HepG2 (cell line): ENCODE data around the gene KDM4B. TPM values are rescaled to one million over a fixed set of nuclear protein-coding genes. Genes with fewer than 3 reads are reported as not detected.

ENCODE experiments used
- polyA plus RNA-seq, 8 experiments: library from polyadenylated mRNA; depleted of rRNA in 3 of 8; stranded (reverse) in 7 of 8; unstranded in 1 of 8; fragments of >200 nt; fragmentation: Illumina TruSeq in 4 of 8; extraction: Trizol in 4 of 8; gene quantifications; 2 replicates each; pipeline versions ENCODE4 v1.2.1 to v1.2.3, GENCODE V29; 2011 to 2016; ENCODE audit warnings: low read depth in 4 of 8, missing spikeins in 1 of 8, mixed read lengths in 1 of 8; ENCODE audit not compliant: insufficient read depth in 1 of 8
- total RNA-seq, 5 experiments: library from RNA; depleted of rRNA; stranded (reverse); fragments of >200 nt; fragmentation: Illumina TruSeq; extraction: Trizol; gene quantifications; 2 replicates each; pipeline ENCODE4 v1.2.3, GENCODE V29; 2016; ENCODE audit warnings: low read depth in 1 of 5
- TF ChIP-seq, protein P1 (sequence below): sonication (generic); formaldehyde crosslinking; IDR thresholded peaks from 2 replicates; pipeline ENCODE4 v1.4.0; 2020; ENCODE audit warnings: mild to moderate bottlenecking, missing genetic modification reagents
- TF ChIP-seq, protein P2 (sequence below): sonication (generic); formaldehyde crosslinking; conservative IDR thresholded peaks from 2 replicates; pipeline ENCODE4 v1.4.0; 2020; ENCODE audit warnings: missing genetic modification reagents

KDM4B gene
- total and polyA plus RNA-seq, 2 of the 13 experiments (the other 11 are each of a cell fraction or from before 2014, with no cell fraction given): 4.9 to 14.6 TPM

DNA sequence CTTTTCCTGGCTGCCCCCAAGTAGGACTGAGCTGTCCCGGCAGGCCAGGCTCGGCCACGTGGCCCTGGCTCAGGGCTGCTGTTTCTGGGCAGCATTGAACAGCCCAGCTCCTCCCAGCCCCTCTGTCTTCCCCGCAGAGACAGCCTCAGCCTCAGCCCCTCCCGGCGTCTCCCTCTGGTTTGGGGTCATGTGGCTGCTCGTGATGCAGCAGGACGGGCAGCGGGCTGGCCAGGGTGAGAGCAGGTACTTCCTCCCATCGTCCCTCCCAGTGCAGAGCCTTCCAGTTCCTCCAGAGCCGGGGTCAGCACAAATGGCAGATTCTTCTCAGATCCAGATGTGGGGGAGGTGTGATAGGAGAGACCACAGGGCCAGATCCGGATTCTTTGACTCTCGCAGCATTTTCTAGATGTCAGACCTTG, 114.6 kb downstream of the KDM4B start (continued):
- TF ChIP-seq, protein P1, sequence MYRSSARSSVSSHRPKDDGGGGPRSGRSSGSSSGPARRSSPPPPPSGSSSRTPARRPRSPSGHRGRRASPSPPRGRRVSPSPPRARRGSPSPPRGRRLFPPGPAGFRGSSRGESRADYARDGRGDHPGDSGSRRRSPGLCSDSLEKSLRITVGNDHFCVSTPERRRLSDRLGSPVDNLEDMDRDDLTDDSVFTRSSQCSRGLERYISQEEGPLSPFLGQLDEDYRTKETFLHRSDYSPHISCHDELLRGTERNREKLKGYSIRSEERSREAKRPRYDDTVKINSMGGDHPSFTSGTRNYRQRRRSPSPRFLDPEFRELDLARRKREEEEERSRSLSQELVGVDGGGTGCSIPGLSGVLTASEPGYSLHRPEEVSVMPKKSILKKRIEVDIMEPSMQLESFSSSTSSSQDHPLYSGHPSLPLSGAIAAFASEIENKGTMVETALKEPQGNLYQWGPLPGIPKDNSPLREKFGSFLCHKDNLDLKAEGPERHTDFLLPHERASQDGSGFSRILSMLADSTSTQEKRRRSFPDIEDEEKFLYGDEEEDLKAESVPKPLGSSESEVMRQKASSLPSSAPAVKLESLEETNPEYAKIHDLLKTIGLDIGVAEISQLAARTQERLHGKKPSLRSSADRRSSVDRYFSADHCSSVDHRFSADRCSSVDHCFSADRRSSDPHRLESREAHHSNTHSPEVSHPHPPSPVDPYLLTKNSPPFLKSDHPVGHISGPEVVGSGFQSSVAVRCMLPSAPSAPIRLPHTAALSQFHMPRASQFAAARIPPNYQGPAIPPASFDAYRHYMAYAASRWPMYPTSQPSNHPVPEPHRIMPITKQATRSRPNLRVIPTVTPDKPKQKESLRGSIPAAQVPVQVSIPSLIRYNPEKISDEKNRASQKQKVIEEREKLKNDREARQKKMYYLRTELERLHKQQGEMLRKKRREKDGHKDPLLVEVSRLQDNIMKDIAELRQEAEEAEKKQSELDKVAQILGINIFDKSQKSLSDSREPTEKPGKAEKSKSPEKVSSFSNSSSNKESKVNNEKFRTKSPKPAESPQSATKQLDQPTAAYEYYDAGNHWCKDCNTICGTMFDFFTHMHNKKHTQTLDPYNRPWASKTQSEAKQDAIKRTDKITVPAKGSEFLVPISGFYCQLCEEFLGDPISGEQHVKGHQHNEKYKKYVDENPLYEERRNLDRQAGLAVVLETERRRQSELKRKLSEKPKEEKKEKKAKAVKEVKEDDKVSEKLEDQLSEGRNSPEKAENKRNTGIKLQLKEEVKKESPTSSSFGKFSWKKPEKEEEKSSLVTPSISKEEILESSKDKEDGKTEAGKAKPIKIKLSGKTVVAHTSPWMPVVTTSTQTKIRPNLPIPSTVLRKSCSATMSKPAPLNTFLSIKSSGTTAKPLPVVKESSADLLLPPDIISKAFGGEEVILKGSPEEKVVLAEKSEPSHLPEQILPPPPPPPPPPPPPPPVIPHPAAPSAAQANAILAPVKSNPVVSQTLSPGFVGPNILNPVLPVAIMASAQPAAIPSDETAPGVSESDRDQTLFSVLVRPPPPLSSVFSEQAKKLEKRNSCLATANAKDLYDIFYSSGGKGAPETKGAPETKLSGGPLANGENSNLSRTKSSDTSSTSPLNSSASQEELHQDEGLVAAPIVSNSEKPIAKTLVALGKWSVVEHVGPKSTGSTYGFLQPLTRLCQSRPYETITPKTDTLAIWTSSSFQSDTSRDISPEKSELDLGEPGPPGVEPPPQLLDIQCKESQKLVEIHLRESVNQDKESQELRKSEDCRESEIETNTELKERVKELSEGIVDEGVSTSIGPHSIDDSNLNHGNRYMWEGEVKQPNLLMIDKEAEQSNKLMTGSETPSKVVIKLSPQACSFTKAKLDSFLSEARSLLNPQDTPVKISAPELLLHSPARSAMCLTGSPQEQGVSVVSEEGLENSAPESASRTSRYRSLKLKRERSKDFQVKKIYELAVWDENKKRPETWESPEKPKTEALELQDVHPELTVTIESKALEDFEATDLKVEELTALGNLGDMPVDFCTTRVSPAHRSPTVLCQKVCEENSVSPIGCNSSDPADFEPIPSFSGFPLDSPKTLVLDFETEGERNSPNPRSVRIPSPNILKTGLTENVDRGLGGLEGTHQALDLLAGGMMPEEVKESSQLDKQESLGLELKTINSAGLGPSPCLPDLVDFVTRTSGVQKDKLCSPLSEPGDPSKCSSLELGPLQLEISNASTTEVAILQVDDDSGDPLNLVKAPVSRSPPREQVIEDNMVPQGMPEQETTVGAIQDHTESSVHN: no peak
- TF ChIP-seq, protein P2, sequence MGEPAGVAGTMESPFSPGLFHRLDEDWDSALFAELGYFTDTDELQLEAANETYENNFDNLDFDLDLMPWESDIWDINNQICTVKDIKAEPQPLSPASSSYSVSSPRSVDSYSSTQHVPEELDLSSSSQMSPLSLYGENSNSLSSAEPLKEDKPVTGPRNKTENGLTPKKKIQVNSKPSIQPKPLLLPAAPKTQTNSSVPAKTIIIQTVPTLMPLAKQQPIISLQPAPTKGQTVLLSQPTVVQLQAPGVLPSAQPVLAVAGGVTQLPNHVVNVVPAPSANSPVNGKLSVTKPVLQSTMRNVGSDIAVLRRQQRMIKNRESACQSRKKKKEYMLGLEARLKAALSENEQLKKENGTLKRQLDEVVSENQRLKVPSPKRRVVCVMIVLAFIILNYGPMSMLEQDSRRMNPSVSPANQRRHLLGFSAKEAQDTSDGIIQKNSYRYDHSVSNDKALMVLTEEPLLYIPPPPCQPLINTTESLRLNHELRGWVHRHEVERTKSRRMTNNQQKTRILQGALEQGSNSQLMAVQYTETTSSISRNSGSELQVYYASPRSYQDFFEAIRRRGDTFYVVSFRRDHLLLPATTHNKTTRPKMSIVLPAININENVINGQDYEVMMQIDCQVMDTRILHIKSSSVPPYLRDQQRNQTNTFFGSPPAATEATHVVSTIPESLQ: no peak
